HG03064 (cell line): ENCODE data around the gene SLC16A3.
A peak's percentile ranks its signal among the peaks of the same experiment; 100 is the strongest.
"Not testable (repeated sequence)": the region's sequence is repeated elsewhere in the genome, so short reads cannot be mapped to it uniquely, and the experiment has no call there.

ENCODE experiments used
- ATAC-seq: cut with Tn5 transposase; IDR thresholded peaks from one replicate; pipeline ENCODE4 v1.9.1; 2021; ENCODE audit warnings: low read depth; ENCODE audit not compliant: unreplicated experiment

SLC16A3 gene

GRCh38 chr17:82203920-82204319 lies 24.9 kb upstream of the SLC16A3 start:
- ATAC-seq, result no peak

- no peak for ATAC-seq
Measured at GRCh38 chr17:82204831-82205719, 23.8 kb upstream of the SLC16A3 start.

- no peak for ATAC-seq
Measured at GRCh38 chr17:82205720-82206508, 22.9 kb upstream of the SLC16A3 start.

GRCh38 chr17:82210655-82211054 lies 18.2 kb upstream of the SLC16A3 start:
- not testable (repeated sequence) for ATAC-seq

- no peak for ATAC-seq
Measured at GRCh38 chr17:82212331-82213250, 16.3 kb upstream of the SLC16A3 start, which contains the start of gene CCDC57. CCDC57 (minus strand) TSS chr17:82212842; CDS start chr17:82201944, 10,898 bp downstream.

GRCh38 chr17:82213251-82214011 lies 15.4 kb upstream of the SLC16A3 start:
- ATAC-seq, result no peak

GRCh38 chr17:82214012-82214628 lies 14.7 kb upstream of the SLC16A3 start:
- ATAC-seq, result no peak

GRCh38 chr17:82215095-82215971 lies 13.5 kb upstream of the SLC16A3 start:
- ATAC-seq, result no peak

GRCh38 chr17:82215972-82216300 lies 12.9 kb upstream of the SLC16A3 start:
- no peak for ATAC-seq

GRCh38 chr17:82216301-82217119 lies 12.3 kb upstream of the SLC16A3 start:
- ATAC-seq, result peak; percentile 48

GRCh38 chr17:82217120-82217529 lies 11.7 kb upstream of the SLC16A3 start:
- ATAC-seq, result no peak

- no peak for ATAC-seq
Measured at GRCh38 chr17:82217530-82218204, 11.2 kb upstream of the SLC16A3 start.

- ATAC-seq, result no peak
Measured at GRCh38 chr17:82218349-82219075, 10.3 kb upstream of the SLC16A3 start.

- no peak for ATAC-seq
Measured at GRCh38 chr17:82219083-82219482, 9.8 kb upstream of the SLC16A3 start.

GRCh38 chr17:82219753-82220709 lies 8.8 kb upstream of the SLC16A3 start:
- no peak for ATAC-seq
